Measurements from ENCODE around the gene EXOC6B. TPM values are rescaled to one million over a fixed set of nuclear protein-coding genes. Genes with fewer than 3 reads are reported as not detected.

Gene EXOC6B
- total and polyA plus RNA-seq, 9 of the 15 experiments (the other 6 are each of a cell fraction or from before 2014, with no cell fraction given): 0.28 to 4.2 (median 2.0) TPM

DNA sequence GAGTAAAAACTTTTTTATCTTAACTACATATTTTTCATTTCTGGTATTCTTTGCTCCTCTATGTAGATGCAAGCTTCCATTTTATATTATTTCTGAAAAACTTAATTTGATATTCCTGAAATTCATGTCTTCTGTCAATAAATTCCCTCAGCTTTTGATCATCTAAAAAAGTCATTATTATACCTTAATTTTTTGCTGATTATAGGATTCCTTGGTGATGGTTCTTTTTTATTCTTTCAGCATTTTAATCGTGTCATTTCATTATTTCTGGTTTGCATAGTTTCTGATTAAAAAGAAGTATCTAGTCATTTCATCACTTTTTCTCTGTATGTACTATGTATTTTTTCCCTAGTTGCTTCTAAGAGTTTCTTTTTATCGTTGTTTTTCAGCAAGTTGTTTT is 436.4 kb downstream of the EXOC6B start:
- no peak overlapping the region for H3K4me3 ChIP-seq
- DNase-seq (ENCODE audit: extremely low read depth in 1 of 4, low spot score in 3 of 4) (no peak), FAIRE-seq (no peak), ATAC-seq (no peak)
- no peaks in the 10 kb centered on the region for H4K20me1 ChIP-seq (replicated peaks; ENCODE audit: control insufficient read depth, insufficient read depth, low read length)
- no peaks in the 10 kb centered on the region for H3K27me3 ChIP-seq (ENCODE audit: control insufficient read depth in 2 of 2, insufficient read depth in 2 of 2, low read length in 2 of 2)
- no peak overlapping the region for H3K27ac ChIP-seq (ENCODE audit: extremely low read depth, low read depth, low read length)
- H3K36me3 ChIP-seq (ENCODE audit: control insufficient read depth, insufficient read depth, low read length): no peaks in the 10 kb centered on the region
- ChIA-PET CTCF (ENCODE audit: low intra/inter-chr PET ratio) (no interaction called here), POLR2A (no interaction called here)
- H2AFZ ChIP-seq (ENCODE audit: low read depth, low read length): no peak overlapping the region
- in situ Hi-C loops (cut with MboI) (no loop called here), intact Hi-C loops (cut with micrococcal nuclease) (no loop called here)
- peaks cover 4% of the 10 kb centered on the region; the same call in 1 of the 2 replicates for H3K9me3 ChIP-seq (replicated peaks; ENCODE audit: control insufficient read depth, insufficient read depth, low read depth, low read length)
- H3K4me1 ChIP-seq (replicated peaks in 1 of 2; ENCODE audit: control insufficient read depth in 2 of 2, insufficient read depth in 2 of 2, low read length in 2 of 2): no peaks in the 10 kb centered on the region
- H3K9me1 ChIP-seq (ENCODE audit: control insufficient read depth, insufficient read depth, low read length): no peaks in the 10 kb centered on the region
- no TSS peak for BruUV-seq (replicated peaks)
- no peak overlapping the region for H3K9ac ChIP-seq (ENCODE audit: insufficient read depth in 1 of 2, low read depth in 2 of 2, low read length in 2 of 2)
- H3K4me2 ChIP-seq (ENCODE audit: insufficient read depth, low read length): no peak overlapping the region
- H3K79me2 ChIP-seq (ENCODE audit: control insufficient read depth, insufficient read depth, low read length): no peaks in the 10 kb centered on the region
- TF ChIP-seq ZNF316 (IDR thresholded peaks at IDR 0.05): peak; percentile 53
- peak; percentile 31; the same call in 1 of the 2 replicates for TF ChIP-seq C11orf30 (IDR thresholded peaks at IDR 0.05; ENCODE audit: low read depth)
- no peak for TF ChIP-seq NELFE (IDR thresholded peaks at IDR 0.05; ENCODE audit: insufficient read depth, insufficient read length)
- 0% methylated on average over 2 of the region's 2 CpGs for WGBS (ENCODE audit: insufficient coverage, low coverage, missing lambda C conversion rate)

DNA sequence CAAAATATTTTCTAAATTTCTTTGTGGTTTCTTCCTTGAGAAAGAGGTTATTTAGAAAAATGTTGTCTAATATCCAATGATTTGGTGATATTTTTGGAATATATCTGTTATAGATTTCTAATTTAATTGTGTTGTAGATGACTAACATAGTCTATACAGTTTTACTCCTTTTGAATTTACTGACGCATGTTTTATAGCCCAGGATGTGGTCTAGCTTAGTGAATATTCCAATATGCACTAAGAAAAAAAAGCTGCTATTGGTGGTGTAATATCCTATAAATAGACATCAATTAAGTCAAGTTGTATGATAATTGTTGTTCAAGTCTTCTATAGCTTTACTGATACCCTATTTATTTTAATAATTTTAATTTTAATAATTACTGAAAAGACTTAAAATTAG is 437.6 kb downstream of the EXOC6B start:
- Histone ChIP-seq H3K36me3 (ENCODE audit: control insufficient read depth, insufficient read depth, low read length) (no peaks in the 10 kb centered on the region), H3K9me1 (ENCODE audit: control insufficient read depth, insufficient read depth, low read length) (no peaks in the 10 kb centered on the region), H3K4me2 (ENCODE audit: insufficient read depth, low read length) (no peak overlapping the region), H3K4me1 (replicated peaks in 1 of 2; ENCODE audit: control insufficient read depth in 2 of 2, insufficient read depth in 2 of 2, low read length in 2 of 2) (no peaks in the 10 kb centered on the region), H3K27ac (ENCODE audit: extremely low read depth, low read depth, low read length) (no peak overlapping the region), H3K4me3 (no peak overlapping the region), H3K79me2 (ENCODE audit: control insufficient read depth, insufficient read depth, low read length) (no peaks in the 10 kb centered on the region), H4K20me1 (replicated peaks; ENCODE audit: control insufficient read depth, insufficient read depth, low read length) (no peaks in the 10 kb centered on the region), H3K9ac (ENCODE audit: insufficient read depth in 1 of 2, low read depth in 2 of 2, low read length in 2 of 2) (no peak overlapping the region), H3K27me3 (ENCODE audit: control insufficient read depth in 2 of 2, insufficient read depth in 2 of 2, low read length in 2 of 2) (no peaks in the 10 kb centered on the region), H3K9me3 (replicated peaks; ENCODE audit: control insufficient read depth, insufficient read depth, low read depth, low read length) (peaks cover 4% of the 10 kb centered on the region; the same call in 1 of the 2 replicates), H2AFZ (ENCODE audit: low read depth, low read length) (no peak overlapping the region)
- ChIA-PET CTCF (ENCODE audit: low intra/inter-chr PET ratio) (no interaction called here), POLR2A (no interaction called here)
- BruUV-seq (replicated peaks): no TSS peak
- in situ Hi-C loops (cut with MboI): no loop called here
- 5% methylated on average over 1 of the region's 1 CpG for WGBS (ENCODE audit: insufficient coverage, low coverage, missing lambda C conversion rate)
- FAIRE-seq: no peak
- TF ChIP-seq EGR1 (conservative IDR thresholded peaks at IDR 0.05) (no peak), ILF3 (IDR thresholded peaks at IDR 0.05; ENCODE audit: borderline replicate concordance) (no peak), ZKSCAN1 (IDR thresholded peaks at IDR 0.05; ENCODE audit: low read depth, low read length) (no peak), NELFE (IDR thresholded peaks at IDR 0.05; ENCODE audit: insufficient read depth, insufficient read length) (no peak), JUNB (CRISPR knock-in tag; conservative IDR thresholded peaks at IDR 0.05) (no peak), CCNT2 (IDR thresholded peaks at IDR 0.05; ENCODE audit: borderline replicate concordance, extremely low read depth, insufficient read length, low read depth, low read length) (no peak), ERF (CRISPR knock-in tag; IDR thresholded peaks at IDR 0.05) (no peak), FUS (optimal IDR thresholded peaks at IDR 0.05; ENCODE audit: low read depth, low read length) (no peak), HSF4 (CRISPR knock-in tag; IDR thresholded peaks at IDR 0.05; ENCODE audit: borderline replicate concordance) (no peak), ZNF444 (CRISPR knock-in tag; IDR thresholded peaks at IDR 0.05) (no peak)
- TF ChIP-seq, protein P1, sequence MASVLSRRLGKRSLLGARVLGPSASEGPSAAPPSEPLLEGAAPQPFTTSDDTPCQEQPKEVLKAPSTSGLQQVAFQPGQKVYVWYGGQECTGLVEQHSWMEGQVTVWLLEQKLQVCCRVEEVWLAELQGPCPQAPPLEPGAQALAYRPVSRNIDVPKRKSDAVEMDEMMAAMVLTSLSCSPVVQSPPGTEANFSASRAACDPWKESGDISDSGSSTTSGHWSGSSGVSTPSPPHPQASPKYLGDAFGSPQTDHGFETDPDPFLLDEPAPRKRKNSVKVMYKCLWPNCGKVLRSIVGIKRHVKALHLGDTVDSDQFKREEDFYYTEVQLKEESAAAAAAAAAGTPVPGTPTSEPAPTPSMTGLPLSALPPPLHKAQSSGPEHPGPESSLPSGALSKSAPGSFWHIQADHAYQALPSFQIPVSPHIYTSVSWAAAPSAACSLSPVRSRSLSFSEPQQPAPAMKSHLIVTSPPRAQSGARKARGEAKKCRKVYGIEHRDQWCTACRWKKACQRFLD (CRISPR knock-in tag; IDR thresholded peaks at IDR 0.05): no peak
- TF ChIP-seq, protein P2, sequence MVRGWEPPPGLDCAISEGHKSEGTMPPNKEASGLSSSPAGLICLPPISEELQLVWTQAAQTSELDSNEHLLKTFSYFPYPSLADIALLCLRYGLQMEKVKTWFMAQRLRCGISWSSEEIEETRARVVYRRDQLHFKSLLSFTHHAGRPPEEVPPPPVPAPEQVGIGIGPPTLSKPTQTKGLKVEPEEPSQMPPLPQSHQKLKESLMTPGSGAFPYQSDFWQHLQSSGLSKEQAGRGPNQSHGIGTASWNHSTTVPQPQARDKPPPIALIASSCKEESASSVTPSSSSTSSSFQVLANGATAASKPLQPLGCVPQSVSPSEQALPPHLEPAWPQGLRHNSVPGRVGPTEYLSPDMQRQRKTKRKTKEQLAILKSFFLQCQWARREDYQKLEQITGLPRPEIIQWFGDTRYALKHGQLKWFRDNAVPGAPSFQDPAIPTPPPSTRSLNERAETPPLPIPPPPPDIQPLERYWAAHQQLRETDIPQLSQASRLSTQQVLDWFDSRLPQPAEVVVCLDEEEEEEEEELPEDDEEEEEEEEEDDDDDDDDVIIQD (CRISPR knock-in tag; IDR thresholded peaks at IDR 0.05): no peak
- no peak for DNase-seq (ENCODE audit: extremely low read depth in 1 of 4, low spot score in 3 of 4)
- intact Hi-C loops (cut with micrococcal nuclease): no loop called here
- ATAC-seq: no peak

Measured in K562 (cell line).